Pancreas (tissue), 10 donors: Measurements from ENCODE around the gene KCNQ1OT1. TPM values are rescaled to one million over a fixed set of nuclear protein-coding genes. Genes with fewer than 3 reads are reported as not detected.

ENCODE experiments used
- ATAC-seq, 4 donors: fragments of 200-7000 bp; cut with Tn5 transposase; one replicate each; pipeline versions ENCODE4 v1.8.0 to v1.9.1; 2020; ENCODE audit warnings: mild to moderate bottlenecking in 4 of 4, moderate library complexity in 4 of 4
- DNase-seq, 6 donors: peaks; one replicate each; pipeline ENCODE4 v3.0.0-alpha.2; 2020
- FAIRE-seq: peaks from 2 replicates; lab custom pipeline; 2012; peaks lifted over from hg19 to GRCh38; lab: Jason Lieb, UNC
- H3K27ac ChIP-seq, 4 donors: fragments of 200-600 bp; sonication (generic); 1 replicate in 3 of 4; 2 replicates in 1 of 4; pipeline versions ENCODE4 v1.5.0 to v1.8.0; 2020
- H3K27me3 ChIP-seq, 4 donors: fragments of 200-600 bp; one replicate each; pipeline ENCODE4 v1.8.0; 2021
- H3K36me3 ChIP-seq, 3 donors: fragments of 200-600 bp; sonication (generic) in 1 of 3; one replicate each; pipeline versions ENCODE4 v1.5.0 to v1.8.0; 2020 to 2021
- H3K4me1 ChIP-seq, 3 donors: fragments of 200-600 bp; one replicate each; pipeline ENCODE4 v1.8.0; 2021
- H3K4me3 ChIP-seq, 4 donors: fragments of 200-600 bp; sonication (generic) in 2 of 4; one replicate each; pipeline versions ENCODE4 v1.5.0 to v1.8.0; 2020 to 2021
- H3K9me3 ChIP-seq, 4 donors: fragments of 200-600 bp; one replicate each; pipeline ENCODE4 v1.8.0; 2021
- CTCF ChIP-seq, 4 donors: fragments of 200-600 bp; sonication (generic) in 3 of 4; IDR thresholded peaks; one replicate each; pipeline versions ENCODE4 v1.5.0 to v1.8.0; 2021; ENCODE audit warnings: antibody characterized with exemption in 4 of 4
- WGBS, 2 donors: extraction: QIAGEN DNeasy Blood & Tissue Kit; methylation state at CpG; one replicate each; pipeline ENCODE4 v1.1.7; 2013; 5-methylcytosine and 5-hydroxymethylcytosine counted together
- intact Hi-C, 3 donors: fragments of 100-400 bp; cut with DNase I; formaldehyde crosslinking; loops; one replicate each; pipeline versions ENCODE4 v1.11.1 to v1.14.2; 2022
- polyA plus RNA-seq, 2 donors: library from polyadenylated mRNA; stranded (reverse); fragments of 200-250 nt; gene quantifications; one replicate each; pipeline ENCODE4 v1.2.3, GENCODE V29; 2013
- total RNA-seq, 6 donors: library from RNA; stranded (reverse); fragmentation: NEBNext Ultra II Directional in 4 of 6; extraction: Animal tissue kit (Norgen Biotek cat#: 25700) in 4 of 6; gene quantifications; one replicate each; pipeline versions ENCODE4 v1.2.1 to v1.2.4, GENCODE V29; 2021 to 2023
- donor health status: healthy with polysubstance abuse.
- donor health status: DM: no; HTN: no; CAD: no; lungs with moderate emphysema.
- donor health status: DM: no; HTN: no; CAD: no.
- donor health status: control.
- donor health status: control.
- donor health status: Bipolar disorder and iron deficiency.
- donor health status: DM: yes; HTN: yes; CAD: no.
- donor health status: DM: no; HTN: no; CAD: no.
- donor health status: DM: no; HTN: no; CAD: no.
- donor health status: DM: yes; HTN: yes; CAD: no.

KCNQ1OT1 gene
- total and polyA plus RNA-seq, 8 donors: 0.31 to 1.9 (median 1.4) TPM

GRCh38 chr11:2575591-2576051, 124.2 kb downstream of the KCNQ1OT1 start:
- no peaks in the 10 kb centered on the region for H3K36me3 ChIP-seq
- H3K9me3 ChIP-seq: no peaks in the 10 kb centered on the region
- WGBS, 2 donors: 94% methylated on average over 17 of the region's 17 CpGs
- H3K27me3 ChIP-seq: no peaks in the 10 kb centered on the region
- DNase-seq (peak in 3 of 6 donors; percentile 8 to 37 (median 20)), FAIRE-seq (no peak), ATAC-seq (no peak)
- intact Hi-C loops: no loop called here
- no peak overlapping the region for H3K27ac ChIP-seq
- TF ChIP-seq CTCF (IDR thresholded peaks at IDR 0.05): no peak
- no peaks in the 10 kb centered on the region for H3K4me1 ChIP-seq
- H3K4me3 ChIP-seq: no peak overlapping the region

- Histone ChIP-seq H3K4me1 (no peaks in the 10 kb centered on the region), H3K36me3 (no peaks in the 10 kb centered on the region), H3K27ac (no peak overlapping the region), H3K4me3 (no peak overlapping the region), H3K9me3 (no peaks in the 10 kb centered on the region), H3K27me3 (no peaks in the 10 kb centered on the region)
- 92 to 94% methylated on average over 36 to 45 of the region's 45 CpGs for WGBS, 2 donors
- ATAC-seq: peak in 1 of 4 donors; percentile 14
- TF ChIP-seq CTCF (IDR thresholded peaks at IDR 0.05): no peak
- intact Hi-C loops: no loop called here
- peak in 4 of 6 donors; percentile 15 to 62 (median 30) for DNase-seq
- no peak for FAIRE-seq
These were observed 125.0 kb downstream of the KCNQ1OT1 start for GRCh38 chr11:2574553-2575535.

- no peaks in the 10 kb centered on the region for H3K36me3 ChIP-seq
- DNase-seq: peak in 4 of 6 donors; percentile 1 to 72 (median 28)
- 90 to 93% methylated on average over 16 to 22 of the region's 22 CpGs for WGBS, 2 donors
- no peak for FAIRE-seq
- no peak for ATAC-seq
- no peak for TF ChIP-seq CTCF (IDR thresholded peaks at IDR 0.05)
- no peaks in the 10 kb centered on the region for H3K27me3 ChIP-seq
- H3K4me3 ChIP-seq: no peak overlapping the region
- H3K9me3 ChIP-seq: no peaks in the 10 kb centered on the region
- intact Hi-C loops: no loop called here
- no peaks in the 10 kb centered on the region for H3K4me1 ChIP-seq
- H3K27ac ChIP-seq: no peak overlapping the region
These were observed 125.7 kb downstream of the KCNQ1OT1 start for GRCh38 chr11:2574043-2574552.

GRCh38 chr11:2573240-2574042, 126.4 kb downstream of the KCNQ1OT1 start:
- FAIRE-seq: no peak
- intact Hi-C loops: no loop called here

More at GRCh38 chr11:2573240-2574042, 126.4 kb downstream of the KCNQ1OT1 start:
- Histone ChIP-seq H3K27me3 (no peaks in the 10 kb centered on the region), H3K36me3 (no peaks in the 10 kb centered on the region), H3K4me1 (no peaks in the 10 kb centered on the region), H3K27ac (no peak overlapping the region), H3K9me3 (no peaks in the 10 kb centered on the region), H3K4me3 (no peak overlapping the region)
- no peak for TF ChIP-seq CTCF (IDR thresholded peaks at IDR 0.05)
- DNase-seq (peak in 3 of 6 donors; percentile 7 to 46 (median 45)), ATAC-seq (no peak)
- whole genome bisulfite sequencing, 2 donors: 96% methylated on average over 28 of the region's 28 CpGs
